ENCODE measurements around the gene MAP4K3. TPM values are rescaled to one million over a fixed set of nuclear protein-coding genes. Genes with fewer than 3 reads are reported as not detected.

The MAP4K3 gene
- total RNA-seq, 1 experiment from 2014 or later, result 35.5 TPM

DNA sequence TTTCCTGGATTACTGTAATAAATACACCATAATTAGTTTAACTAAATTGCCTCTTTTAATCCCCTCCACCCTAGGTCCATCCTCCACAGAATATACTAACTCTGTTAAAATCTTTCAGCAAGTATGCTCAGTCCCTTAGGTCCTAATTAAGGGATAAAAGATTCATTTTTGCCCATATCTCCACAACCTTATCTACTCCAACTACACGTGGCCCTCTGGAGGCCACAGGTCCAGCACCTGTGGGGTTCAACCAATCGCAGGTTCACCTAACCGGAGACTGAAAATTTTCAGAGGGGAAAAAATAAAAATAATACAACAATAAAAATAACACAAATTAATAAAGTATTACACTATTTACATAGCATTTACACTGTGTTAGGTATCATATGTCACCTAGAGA lies 86.4 kb downstream of the MAP4K3 start:
- no peak for TF ChIP-seq CTCF (conservative IDR thresholded peaks at IDR 0.05; ENCODE audit: low read depth, low read length)
- no peak for TF ChIP-seq EZH2 (IDR thresholded peaks at IDR 0.05; ENCODE audit: borderline replicate concordance, low read depth, low read length, poor library complexity, severe bottlenecking)
- CTCF ChIA-PET, result no interaction called here
- BruUV-seq (replicated peaks), result no TSS peak

GRCh38 chr2:39338502-39338901 lies 98.6 kb downstream of the MAP4K3 start:
- H3K4me1 ChIP-seq (ENCODE audit: insufficient read depth, low read length, poor library complexity, severe bottlenecking), result no peaks in the 10 kb centered on the region
- no peaks in the 10 kb centered on the region for H3K36me3 ChIP-seq (ENCODE audit: insufficient read depth, low read length, poor library complexity, severe bottlenecking)
- no peaks in the 10 kb centered on the region for H3K9me3 ChIP-seq (ENCODE audit: low read depth, low read length, poor library complexity, severe bottlenecking)
- no peak overlapping the region for H3K27ac ChIP-seq (ENCODE audit: low read depth, low read length, poor library complexity, severe bottlenecking)
- ChIA-PET CTCF (no interaction called here), POLR2A (ENCODE audit: low non-redundant PET) (no interaction called here)
- intact Hi-C loops (cut with micrococcal nuclease; ENCODE audit: unreplicated experiment), result no loop called here
- H3K27me3 ChIP-seq (replicated peaks; ENCODE audit: insufficient read depth, low read depth, low read length, poor library complexity), result no peaks in the 10 kb centered on the region
- no TSS peak for BruUV-seq (replicated peaks)
- DNase-seq (ENCODE audit: low spot score), result peak; percentile 18
- TF ChIP-seq EZH2 (IDR thresholded peaks at IDR 0.05; ENCODE audit: borderline replicate concordance, low read depth, low read length, poor library complexity, severe bottlenecking) (no peak), CTCF (conservative IDR thresholded peaks at IDR 0.05; ENCODE audit: low read depth, low read length) (no peak)
- no peak overlapping the region for H3K4me3 ChIP-seq (ENCODE audit: low read depth, low read length, poor library complexity, severe bottlenecking)

More for the DNA sequence above, 86.4 kb downstream of the MAP4K3 start:
- H3K27me3 ChIP-seq (replicated peaks; ENCODE audit: insufficient read depth, low read depth, low read length, poor library complexity), result no peaks in the 10 kb centered on the region
- H3K4me3 ChIP-seq (ENCODE audit: low read depth, low read length, poor library complexity, severe bottlenecking), result no peak overlapping the region
- DNase-seq (ENCODE audit: low spot score), result no peak
- POLR2A ChIA-PET (ENCODE audit: low non-redundant PET), result no interaction called here
- peaks cover 7% of the 10 kb centered on the region for H3K4me1 ChIP-seq (ENCODE audit: insufficient read depth, low read length, poor library complexity, severe bottlenecking)
- no peaks in the 10 kb centered on the region for H3K36me3 ChIP-seq (ENCODE audit: insufficient read depth, low read length, poor library complexity, severe bottlenecking)
- H3K27ac ChIP-seq (ENCODE audit: low read depth, low read length, poor library complexity, severe bottlenecking), result no peak overlapping the region
- intact Hi-C loops (cut with micrococcal nuclease; ENCODE audit: unreplicated experiment), result no loop called here
- no peaks in the 10 kb centered on the region for H3K9me3 ChIP-seq (ENCODE audit: low read depth, low read length, poor library complexity, severe bottlenecking)

DNA sequence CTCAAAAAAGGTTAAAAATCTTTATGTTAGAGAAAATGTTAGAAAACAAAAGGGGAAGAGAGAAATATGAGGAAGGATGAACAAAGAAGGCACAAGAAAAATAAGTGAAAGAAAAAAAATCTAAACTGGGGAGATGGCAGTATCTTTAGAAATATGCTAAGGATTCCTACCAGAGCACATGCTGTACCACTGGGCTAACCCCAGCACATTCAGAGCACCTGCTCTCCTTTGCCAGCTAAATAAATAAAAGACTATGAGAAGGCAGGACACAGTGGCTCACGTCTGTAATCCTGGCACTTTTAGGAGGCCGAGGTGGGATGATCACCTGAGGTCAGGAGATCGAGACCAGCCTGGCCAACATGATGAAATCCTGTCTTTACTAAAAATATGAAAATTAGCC lies 101.2 kb downstream of the MAP4K3 start:
- intact Hi-C loops (cut with micrococcal nuclease; ENCODE audit: unreplicated experiment), result no loop called here
- TF ChIP-seq EZH2 (IDR thresholded peaks at IDR 0.05; ENCODE audit: borderline replicate concordance, low read depth, low read length, poor library complexity, severe bottlenecking) (no peak), CTCF (conservative IDR thresholded peaks at IDR 0.05; ENCODE audit: low read depth, low read length) (no peak)
- no peak overlapping the region for H3K27ac ChIP-seq (ENCODE audit: low read depth, low read length, poor library complexity, severe bottlenecking)
- POLR2A ChIA-PET (ENCODE audit: low non-redundant PET), result no interaction called here
- DNase-seq (ENCODE audit: low spot score), result no peak
- BruUV-seq (replicated peaks), result no TSS peak
- H3K4me1 ChIP-seq (ENCODE audit: insufficient read depth, low read length, poor library complexity, severe bottlenecking), result no peaks in the 10 kb centered on the region
- H3K9me3 ChIP-seq (ENCODE audit: low read depth, low read length, poor library complexity, severe bottlenecking), result no peaks in the 10 kb centered on the region
- CTCF ChIA-PET, result no interaction called here
- H3K36me3 ChIP-seq (ENCODE audit: insufficient read depth, low read length, poor library complexity, severe bottlenecking), result no peaks in the 10 kb centered on the region
- no peaks in the 10 kb centered on the region for H3K27me3 ChIP-seq (replicated peaks; ENCODE audit: insufficient read depth, low read depth, low read length, poor library complexity)
- no peak overlapping the region for H3K4me3 ChIP-seq (ENCODE audit: low read depth, low read length, poor library complexity, severe bottlenecking)

Data from A673 (cell line).